GM18873 (cell line): ENCODE results near the gene ZNF385A.

ENCODE experiments used
- ATAC-seq: cut with Tn5 transposase; IDR thresholded peaks from one replicate; pipeline ENCODE4 v1.9.1; 2021; ENCODE audit warnings: mild to moderate bottlenecking, moderate library complexity, moderate number of reproducible peaks; ENCODE audit not compliant: unreplicated experiment, low FRiP score

ZNF385A gene, protein sequence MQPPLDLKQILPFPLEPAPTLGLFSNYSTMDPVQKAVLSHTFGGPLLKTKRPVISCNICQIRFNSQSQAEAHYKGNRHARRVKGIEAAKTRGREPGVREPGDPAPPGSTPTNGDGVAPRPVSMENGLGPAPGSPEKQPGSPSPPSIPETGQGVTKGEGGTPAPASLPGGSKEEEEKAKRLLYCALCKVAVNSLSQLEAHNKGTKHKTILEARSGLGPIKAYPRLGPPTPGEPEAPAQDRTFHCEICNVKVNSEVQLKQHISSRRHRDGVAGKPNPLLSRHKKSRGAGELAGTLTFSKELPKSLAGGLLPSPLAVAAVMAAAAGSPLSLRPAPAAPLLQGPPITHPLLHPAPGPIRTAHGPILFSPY

DNA sequence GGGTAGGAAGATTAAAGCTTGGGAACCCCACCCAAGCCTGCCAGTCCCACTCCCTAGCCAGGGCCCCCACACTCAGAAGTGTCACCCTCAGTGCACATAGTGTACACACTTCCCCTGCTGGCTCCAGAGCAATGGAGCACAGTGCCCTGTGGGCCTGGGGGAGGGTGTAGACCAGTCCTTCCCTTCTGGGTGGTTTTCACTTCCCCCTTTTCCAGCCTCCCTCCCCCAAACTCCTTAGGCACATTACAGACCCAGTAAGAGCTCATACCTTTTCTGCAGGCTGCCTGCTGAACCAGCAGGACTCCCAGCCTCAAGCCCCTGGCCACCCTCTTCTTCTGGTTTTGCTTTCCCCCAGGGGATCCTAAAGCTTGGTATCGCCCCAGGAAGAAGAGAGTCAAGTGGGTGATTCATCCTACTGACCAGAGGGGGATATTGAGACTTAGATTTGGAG lies at the start of gene ZNF385A:
TSS of gene ZNF385A (minus strand) at position 143 of the 451 bp plus-strand sequence. CDS start 219 bp downstream, outside the sequence.
- no peak for ATAC-seq

DNA sequence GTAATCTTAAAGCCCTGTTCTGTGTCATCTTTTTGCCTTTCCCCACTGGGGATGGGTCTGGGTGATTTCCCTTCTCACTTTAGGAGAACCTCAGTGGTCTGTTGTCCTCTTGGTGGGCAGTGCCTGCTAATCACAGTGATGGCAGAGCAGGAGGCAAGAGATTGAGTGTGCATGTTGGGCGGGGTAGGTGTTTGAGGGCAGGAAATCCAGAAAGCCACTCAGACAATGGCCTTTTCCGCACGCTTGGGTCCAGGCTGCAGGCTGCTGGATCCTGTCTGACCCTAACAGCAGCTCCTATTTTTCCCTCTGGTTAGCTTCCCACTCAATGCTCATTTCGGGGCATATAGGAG lies 48.3 kb upstream of the ZNF385A start:
- ATAC-seq = no peak

DNA sequence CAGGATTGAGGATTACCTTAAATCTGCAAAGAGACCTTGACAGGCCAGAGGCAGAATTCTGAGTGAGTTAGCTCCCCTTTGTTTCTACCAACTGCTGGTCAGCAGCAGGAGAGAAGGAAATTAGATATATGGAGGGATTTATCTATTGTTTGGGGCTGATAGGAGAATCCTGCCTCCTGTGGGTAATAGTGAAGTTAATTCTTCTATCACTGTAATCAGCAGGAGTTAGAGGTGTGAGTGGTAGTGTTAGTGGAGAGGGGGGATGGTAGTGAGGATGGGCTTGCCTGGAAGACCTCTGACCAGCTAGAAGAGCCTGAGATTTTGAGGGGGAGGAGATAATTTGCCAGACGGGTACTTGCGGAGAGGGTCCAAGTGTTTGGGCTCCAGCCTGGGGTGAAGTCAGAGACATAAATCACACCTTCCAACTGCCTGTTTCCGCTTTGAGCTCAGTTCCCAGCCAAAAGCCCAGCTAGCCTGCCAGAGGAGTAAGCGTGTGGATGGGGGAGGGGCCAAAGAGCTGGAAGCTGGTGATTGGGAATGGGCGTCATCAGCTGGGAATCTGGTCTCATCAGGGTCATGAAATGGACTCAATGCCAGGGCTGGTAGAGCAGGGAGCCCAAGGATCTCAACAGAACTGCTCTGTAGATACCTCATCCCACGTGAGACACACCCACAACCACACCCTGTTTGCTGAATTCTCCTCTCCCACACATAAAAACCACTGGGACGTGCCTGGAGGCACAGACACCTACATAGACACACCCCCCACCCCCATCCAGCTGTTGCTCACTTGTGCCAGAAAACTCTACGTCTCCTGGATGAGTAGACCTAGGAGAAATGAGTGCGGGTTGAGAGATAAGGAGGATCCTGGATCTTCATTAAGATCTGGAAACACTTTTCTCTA lies 47.6 kb upstream of the ZNF385A start:
- ATAC-seq = no peak

DNA sequence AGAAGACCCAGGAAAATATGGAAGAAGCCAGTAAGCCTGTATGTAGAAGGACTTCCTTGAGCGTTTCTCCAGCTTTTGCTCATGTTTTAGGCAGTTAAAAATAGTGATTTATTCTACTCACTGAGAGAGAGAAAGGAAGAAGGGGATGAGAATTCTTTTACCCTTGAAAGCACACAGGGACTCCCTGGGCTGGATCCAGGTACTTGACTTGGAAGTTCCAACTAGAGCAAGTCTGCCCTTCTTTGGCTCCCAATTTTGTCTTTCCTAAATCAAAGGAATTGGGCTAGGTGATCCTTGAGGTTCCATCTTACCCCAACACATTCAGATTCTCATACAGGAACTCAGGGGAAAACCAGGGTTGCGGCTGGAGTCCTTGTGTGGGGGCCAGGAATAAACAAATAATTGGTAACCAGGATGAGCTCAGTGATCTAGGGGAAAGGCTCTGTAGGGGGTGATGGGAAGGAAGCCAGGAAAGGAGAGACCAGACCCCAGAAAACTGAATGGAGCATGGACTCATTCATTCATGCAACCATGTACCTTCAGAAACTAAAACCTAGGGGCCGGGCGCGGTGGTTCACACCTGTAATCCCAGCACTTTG lies 46.0 kb upstream of the ZNF385A start:
- no peak for ATAC-seq

DNA sequence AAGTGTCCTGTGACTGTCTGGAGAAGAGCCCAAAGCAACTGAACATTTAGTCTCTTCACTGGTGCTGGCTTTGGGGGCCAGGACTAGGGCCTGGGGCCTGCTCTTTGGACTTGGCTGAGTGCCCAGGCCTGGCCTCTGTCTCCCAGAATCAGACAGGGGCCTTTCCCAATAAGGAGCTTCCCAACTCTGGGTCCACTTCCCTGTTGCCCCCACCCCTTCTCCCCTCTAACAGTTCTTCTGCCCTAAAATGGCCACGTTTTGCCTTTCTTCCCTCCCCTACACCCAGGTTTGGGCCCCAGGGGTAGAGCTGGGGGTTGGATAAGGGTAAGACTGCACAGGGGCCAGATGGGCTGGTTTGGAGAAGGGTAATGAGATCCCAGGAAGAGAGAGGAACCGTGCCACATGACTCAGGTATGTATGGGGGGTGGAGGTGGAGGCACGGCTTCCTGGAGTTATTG lies 44.5 kb upstream of the ZNF385A start:
- no peak for ATAC-seq

DNA sequence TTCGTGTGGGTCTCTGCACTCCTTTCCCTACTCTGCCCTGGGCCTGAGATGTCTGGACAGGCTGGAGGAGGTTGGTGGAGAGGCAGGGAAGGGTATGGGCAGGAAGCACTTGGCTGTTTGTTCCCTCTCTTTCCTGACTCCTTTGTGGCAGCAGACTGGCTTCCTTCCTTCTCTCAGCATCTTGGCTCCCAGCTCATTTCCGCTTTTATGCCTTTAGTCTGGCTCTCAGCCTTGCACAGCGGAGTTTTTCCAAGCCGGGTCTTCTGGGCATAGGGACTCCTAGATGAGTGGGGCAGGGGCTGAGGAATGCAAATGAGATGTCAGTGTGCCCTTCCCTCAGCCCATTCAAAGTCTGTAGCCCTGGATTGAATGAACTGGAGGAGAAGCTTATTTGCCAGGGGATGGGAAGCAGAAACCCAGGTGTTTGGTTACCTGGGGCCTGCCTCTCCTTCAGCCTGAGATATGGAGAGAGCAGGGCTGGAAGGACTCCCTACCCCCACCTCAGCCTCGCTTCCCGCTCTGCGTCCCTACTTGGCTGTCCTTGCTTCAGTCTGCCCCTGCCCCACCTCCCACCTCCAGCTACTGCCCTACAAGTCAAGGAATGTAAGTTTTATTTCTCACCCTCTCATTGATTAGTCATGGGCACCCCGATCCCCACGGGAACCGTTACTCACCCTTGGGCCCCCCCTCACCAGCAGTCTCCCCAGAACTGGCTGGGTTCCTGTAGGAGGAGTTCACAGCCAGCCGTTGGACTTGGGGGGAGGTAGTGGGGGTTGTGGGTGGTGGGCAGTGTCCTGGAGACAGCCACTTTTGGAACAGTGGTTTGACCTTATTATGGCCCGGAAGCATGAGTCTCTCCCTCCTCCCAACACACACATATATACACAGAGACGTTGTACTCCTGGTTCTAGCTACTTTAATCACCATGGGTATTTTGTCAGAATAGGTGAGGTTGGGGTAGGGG lies 43.8 kb upstream of the ZNF385A start:
- no peak for ATAC-seq

DNA sequence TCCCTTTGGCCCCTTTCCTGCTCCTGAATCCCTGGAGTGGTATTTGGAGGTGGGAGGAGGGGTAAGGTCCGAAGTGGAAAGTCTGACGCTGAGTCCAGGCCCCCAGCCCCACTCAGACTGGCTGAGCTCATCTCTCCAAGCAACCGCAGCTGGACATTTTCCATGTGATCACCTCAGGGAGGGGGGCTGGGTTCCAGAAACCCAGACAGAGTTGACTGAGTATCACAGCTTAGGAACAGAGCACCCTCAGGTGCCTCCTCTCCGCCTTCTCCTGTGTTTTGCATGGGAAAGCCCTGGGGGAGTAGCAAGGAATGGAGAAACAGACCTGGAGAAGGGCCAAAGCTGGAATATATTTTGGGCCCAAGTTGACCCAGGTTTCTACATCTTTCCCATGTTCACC lies 42.6 kb upstream of the ZNF385A start:
- ATAC-seq = no peak

DNA sequence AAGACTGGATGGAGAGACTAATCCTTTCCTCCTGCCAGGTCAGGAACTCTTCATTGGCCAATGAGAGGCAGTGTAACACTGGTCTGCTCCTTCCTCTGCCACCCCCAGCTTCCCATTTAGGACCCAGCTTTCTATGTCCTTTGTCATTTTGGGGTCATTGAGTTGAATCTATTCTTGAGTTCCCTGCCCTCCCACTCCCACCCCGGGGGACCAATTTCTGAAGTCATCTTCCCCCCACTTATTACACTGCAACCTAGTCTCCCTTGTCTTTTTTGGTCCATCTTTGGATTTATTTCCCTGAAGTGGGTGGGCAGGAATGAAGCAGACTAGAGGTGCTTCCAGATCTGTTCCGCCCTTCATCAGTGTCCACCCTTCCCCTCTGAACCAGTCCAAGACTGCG lies 42.2 kb upstream of the ZNF385A start:
- no peak for ATAC-seq

DNA sequence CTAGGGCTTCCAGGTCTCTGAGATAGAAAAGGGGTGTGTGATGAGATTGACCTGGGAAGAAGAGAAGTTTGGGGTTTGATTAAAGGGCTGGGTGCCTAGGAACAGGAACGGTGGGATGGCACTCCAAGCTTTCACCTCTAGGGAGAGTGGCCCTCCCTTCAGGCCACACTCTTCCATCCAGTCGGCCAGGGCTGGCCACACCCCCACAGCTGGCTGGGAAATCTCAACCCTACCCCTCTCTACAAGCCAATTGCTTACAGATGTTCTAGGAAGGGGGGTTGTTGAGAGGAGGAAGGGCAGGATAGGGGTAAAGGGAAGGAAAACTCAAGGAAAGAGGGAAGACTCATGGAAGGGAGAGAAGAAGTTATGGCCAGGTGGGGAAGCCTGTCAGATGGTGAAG lies 41.2 kb upstream of the ZNF385A start:
- ATAC-seq = no peak

DNA sequence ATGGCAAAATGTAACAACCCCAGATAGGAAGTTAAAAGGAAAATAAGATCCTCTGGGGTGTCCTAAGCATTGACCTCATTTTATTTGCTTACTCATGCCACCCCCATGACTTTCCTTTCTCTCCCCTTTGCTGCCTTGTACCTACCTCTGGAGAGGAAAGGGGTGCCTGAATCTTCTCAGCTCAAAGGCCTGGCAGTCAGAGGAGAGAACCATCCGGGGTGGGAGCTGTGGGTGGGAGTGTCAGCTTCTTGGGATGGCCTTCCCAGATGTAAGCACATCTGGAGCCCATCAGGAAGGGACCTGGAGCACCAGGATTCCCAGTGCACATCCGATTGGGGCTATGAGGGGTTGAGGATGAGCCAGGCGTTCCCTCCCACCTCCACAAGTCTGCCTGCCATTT lies 39.7 kb upstream of the ZNF385A start:
- no peak for ATAC-seq

DNA sequence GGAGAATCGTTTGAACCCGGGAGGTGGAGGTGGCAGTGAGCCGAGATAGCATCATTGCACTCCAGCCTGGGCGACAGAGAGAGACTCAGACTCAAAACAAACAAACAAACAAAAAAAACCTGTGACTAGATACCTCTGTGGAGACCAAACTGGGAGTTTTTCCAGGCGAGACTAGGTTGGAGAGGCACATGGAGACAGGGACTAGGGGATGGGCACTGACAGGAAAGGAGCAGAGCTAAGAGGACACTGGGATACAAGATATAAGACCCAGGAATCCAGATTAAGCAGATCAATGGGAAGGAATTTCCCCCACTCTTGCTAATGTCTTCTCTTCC lies 39.2 kb upstream of the ZNF385A start:
- ATAC-seq = no peak

DNA sequence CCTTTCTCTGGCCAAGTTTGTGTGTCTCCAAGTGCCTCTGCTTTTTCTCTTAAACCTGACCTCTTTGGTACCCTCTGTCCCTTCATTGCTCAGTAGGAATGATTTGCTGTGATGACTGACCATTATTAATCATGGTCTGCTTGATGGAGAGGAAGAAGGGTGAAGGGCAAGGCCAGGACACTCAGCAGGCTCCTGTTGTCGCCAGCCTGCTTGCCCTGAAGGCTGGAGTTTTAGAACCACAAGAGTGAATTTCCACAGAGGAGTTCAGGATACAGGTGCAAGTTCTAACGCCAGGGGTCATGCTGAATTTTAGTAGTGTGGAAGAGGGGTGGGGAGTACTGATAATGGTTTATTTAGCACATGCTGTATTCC lies 37.3 kb upstream of the ZNF385A start:
- no peak for ATAC-seq

DNA sequence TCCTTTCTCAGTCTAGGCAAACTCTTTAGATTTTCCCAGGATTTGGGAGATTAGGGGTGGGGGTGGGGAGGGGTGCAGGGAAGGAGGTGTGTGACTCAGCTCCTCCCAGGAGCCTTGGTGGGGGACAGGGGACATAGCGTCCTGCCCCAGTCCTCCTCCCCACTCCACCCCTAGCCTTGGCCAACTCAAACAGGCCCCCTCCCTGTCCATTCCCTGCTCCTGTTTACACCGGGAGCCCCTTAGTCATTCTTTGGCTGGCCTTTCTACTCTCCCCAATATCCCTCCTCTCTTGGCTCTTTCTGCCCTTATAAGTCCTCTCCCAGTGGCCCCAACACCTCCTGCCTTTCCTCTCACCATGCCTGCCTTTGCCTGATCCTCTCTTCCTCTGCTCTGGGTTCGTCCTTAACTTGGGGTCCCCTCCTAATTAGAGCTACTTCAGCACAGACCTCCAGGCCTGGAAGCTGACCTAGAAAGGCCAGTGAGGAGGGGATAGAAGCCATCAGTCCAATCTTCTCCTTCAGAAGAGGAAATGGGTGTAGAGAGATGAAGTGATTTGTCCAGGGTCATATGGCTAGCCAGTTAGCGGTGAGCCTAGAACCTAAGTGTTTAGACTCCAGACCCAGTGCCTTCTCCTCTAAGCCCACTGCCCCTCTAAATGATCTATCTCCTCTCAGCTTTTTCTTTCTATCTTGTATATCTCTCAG lies 36.8 kb upstream of the ZNF385A start:
- no peak for ATAC-seq

DNA sequence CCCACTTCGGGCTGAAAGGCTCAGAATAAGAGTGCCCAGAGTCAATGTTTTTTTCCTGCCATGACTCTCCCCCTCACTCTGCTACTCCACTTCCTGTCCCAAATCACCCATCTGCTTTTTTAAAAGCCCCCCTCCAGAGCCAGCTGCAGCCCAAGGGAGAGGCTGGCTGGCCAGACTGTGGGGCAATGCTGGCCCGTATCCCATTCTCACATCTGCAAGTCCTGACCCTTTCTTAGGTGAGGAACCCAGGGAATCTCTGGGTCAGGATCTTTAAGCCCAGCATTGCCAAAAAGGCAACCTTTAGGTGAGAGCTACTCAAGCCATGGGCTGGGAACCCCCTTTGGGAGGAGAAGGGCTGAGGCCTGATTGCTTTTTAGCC lies 36.2 kb upstream of the ZNF385A start:
- ATAC-seq = no peak

DNA sequence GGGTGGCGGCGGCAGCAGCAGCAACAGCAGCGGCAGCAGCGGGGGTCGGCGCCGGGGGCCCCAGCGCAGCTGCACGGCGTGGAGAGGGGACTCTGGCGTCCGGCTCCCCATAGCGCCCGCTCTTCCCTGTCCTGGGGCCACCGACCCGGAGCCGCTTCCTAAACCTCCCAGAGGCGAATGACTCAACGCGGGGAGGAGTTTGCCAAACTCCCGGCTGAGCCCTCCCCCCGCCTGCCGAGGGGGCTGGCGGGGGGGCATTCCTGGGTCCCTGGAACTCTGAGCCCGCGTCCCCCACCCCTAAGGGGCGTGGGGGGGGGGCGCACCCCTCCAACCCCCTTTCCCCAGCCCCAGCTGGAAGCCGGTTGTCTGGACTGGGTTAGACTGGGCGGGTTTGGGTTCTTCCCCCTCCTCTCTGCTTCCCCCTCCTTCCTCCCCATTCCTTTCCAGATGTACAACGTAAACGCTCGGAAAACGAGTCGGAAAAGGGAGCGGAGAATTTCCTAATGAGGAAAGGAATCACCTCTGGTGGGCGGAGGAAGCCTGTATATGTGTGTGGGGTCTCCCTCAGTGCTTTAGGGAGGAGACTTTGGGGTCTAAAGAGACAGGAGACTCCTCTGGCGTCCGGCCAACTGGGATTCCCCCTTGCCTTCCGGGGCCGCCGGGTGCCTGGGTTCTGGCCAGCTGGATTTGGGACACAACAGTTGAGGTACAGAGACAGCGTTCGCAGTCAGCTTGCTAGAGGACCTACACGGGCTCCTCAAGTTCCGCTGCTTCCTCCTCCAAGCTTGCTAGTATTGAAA lies 34.8 kb upstream of the ZNF385A start, which contains the start of gene ITGA5:
TSS of gene ITGA5 (minus strand) at position 179 of the 800 bp plus-strand sequence. CDS start at position 111, 68 bp downstream.
- no peak for ATAC-seq

DNA sequence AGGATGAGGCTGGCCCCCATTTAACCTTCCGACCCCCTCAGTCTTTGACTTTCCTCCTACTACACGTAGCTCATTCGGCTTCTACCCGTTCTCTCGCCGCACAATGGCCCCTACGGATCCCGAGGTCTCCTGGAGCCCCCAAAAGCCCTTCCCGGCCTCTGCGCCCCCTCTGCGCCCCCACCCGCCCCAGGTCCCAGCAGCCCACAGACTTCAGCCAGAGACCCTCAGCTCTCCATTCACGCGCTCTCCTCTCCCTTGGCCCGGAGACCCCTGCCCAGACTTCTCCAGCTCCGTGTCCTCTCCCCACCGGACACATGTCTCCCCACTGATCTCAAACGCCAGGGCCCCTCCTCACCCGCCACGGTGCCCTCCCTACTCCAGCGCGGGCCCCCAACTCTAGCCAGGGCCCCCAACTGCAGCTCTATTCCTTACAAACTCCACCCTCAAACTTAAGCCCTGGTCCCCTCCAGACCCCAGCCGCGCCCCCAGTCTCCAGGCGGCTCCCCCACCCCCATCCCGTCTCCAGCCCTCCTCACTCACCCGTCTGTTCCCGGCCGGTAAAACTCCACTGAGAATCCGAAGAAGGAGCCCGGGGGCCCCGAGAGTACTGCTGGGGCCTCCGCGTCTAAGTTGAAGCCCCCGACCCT lies 34.0 kb upstream of the ZNF385A start:
- no peak for ATAC-seq

DNA sequence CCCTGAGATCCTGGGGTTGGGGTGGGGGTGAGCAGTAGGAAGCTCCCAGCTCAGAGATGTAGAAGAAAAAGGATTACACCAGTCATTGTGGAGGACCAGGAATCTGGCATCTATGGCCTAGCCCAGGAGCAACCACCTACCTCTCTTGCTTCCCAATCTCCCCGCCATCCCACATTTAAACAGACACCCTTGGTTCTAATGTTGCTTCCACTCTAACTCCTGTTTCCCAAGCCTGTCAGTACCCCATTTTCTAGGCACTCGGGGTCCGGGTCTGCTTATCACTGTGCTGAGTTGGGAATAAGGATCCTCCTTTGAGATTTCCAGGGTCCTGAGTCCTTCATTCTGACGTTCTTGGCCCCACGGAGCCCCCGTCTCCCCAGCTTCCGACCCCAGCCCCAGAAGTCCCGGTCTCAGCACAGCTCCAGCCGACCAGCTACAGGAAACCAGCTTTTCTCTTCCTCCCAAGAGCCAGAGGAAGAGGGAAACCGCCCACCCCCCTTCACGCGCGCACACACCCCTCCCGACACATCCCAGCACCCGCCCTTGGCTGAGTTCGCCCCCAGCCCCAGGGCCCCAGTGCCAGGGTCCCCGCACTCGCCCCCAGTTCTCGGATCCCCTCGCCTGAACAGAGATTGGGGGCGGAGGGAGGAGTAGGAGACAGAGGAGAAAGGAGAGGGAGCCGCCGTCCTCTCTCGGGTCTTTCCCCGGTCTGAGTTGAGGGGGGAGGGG lies 33.3 kb upstream of the ZNF385A start:
- no peak for ATAC-seq
